HCT116 (cell line): ENCODE measurements around the gene IFIT1. TPM values are rescaled to one million over a fixed set of nuclear protein-coding genes. Genes with fewer than 3 reads are reported as not detected.

Experiments
- ATAC-seq: fragments of 200-7000 bp; cut with Tn5 transposase; 2 replicates; pipeline ENCODE4 v1.9.1; 2020; ENCODE audit warnings: mild to moderate bottlenecking, moderate library complexity
- BruUV-seq: library from RNA; stranded (reverse); fragments of 400-500 nt; replicated peaks from 2 replicates; lab custom pipeline; 2021; lab: Mats Ljungman, UMichigan
- CTCF ChIA-PET: fragments of 300-600 bp; sonication (Branson Sonifier 250); formaldehyde crosslinking; loops from one replicate; lab custom pipeline; 2021; ENCODE audit warnings: antibody characterized with exemption; lab: Charles Lee
- POLR2A ChIA-PET: fragments of 300-600, 350-600 bp; sonication (Branson Sonifier 250); formaldehyde crosslinking; loops from one replicate; lab custom pipeline; 2021; ENCODE audit warnings: antibody characterized with exemption; lab: Charles Lee
- RAD21 ChIA-PET, 2 experiments: fragments of 300-600 bp; sonication (Branson Sonifier 250); formaldehyde crosslinking; loops; one replicate each; lab custom pipeline; 2023; ENCODE audit warnings: low total read pairs in 2 of 2; ENCODE audit not compliant: uncharacterized antibody in 2 of 2, unreplicated experiment in 2 of 2, low non-redundant PET in 1 of 2; lab: Charles Lee
- DNase-seq: peaks from one replicate; pipeline ENCODE4 v3.0.0-alpha.2; 2010; ENCODE audit warnings: low read depth, low spot score
- H2AFZ ChIP-seq: fragments of 200-600 bp; shearing (Covaris generic), sonication (generic); 2 replicates; pipeline ENCODE4 v1.6.1; 2017; ENCODE audit warnings: low read depth, mixed run types, mixed read lengths, antibody characterized with exemption, low read length; ENCODE audit not compliant: poor library complexity, severe bottlenecking
- H3K27ac ChIP-seq: 2 replicates; pipeline ENCODE4 v1.5.1; 2012; ENCODE audit warnings: low read depth, low read length
- H3K27me3 ChIP-seq: fragments of 200-600 bp; sonication (generic); 2 replicates; pipeline ENCODE4 v1.6.1; 2016; ENCODE audit warnings: mixed run types, low read length, mixed read lengths; ENCODE audit not compliant: insufficient read depth
- H3K36me3 ChIP-seq, 2 experiments: fragments of 200-500 bp in 1 of 2; fragments of 200-600 bp in 1 of 2; sonication (Bioruptor generic) in 1 of 2; sonication (generic) in 1 of 2; 2 replicates each; pipeline versions ENCODE4 v1.5.1 to v1.6.1; 2014 to 2016; ENCODE audit warnings: low read length in 2 of 2, inconsistent platforms in 1 of 2, mixed read lengths in 1 of 2, mixed run types in 1 of 2; ENCODE audit not compliant: insufficient read depth in 2 of 2, control insufficient read depth in 1 of 2
- H3K4me1 ChIP-seq, 2 experiments: fragments of 200-600 bp in 1 of 2; sonication (generic) in 1 of 2; 2 replicates each; pipeline versions ENCODE4 v1.5.1 to v1.6.1; 2012 to 2017; ENCODE audit warnings: low read length in 2 of 2, inconsistent platforms in 1 of 2, mild to moderate bottlenecking in 1 of 2, mixed read lengths in 1 of 2, mixed run types in 1 of 2, moderate library complexity in 1 of 2; ENCODE audit not compliant: insufficient read depth in 2 of 2, control insufficient read depth in 1 of 2
- H3K4me2 ChIP-seq: fragments of 200-600 bp; sonication (generic); 2 replicates; pipeline ENCODE4 v1.6.1; 2017; ENCODE audit warnings: mixed run types, low read length, mixed read lengths
- H3K4me3 ChIP-seq, 2 experiments: fragments of 200-600 bp in 1 of 2; sonication (generic) in 1 of 2; replicated peaks in 1 of 2; 2 replicates each; pipeline ENCODE4 v1.5.1; 2011 to 2016; ENCODE audit warnings: low read length in 2 of 2, control low read depth in 1 of 2, low read depth in 1 of 2, mild to moderate bottlenecking in 1 of 2, mixed read lengths in 1 of 2, mixed run types in 1 of 2
- H3K79me2 ChIP-seq: fragments of 200-600 bp; sonication (generic); 2 replicates; pipeline ENCODE4 v1.6.1; 2017; ENCODE audit warnings: mild to moderate bottlenecking, mixed run types, low read length, moderate library complexity, mixed read lengths; ENCODE audit not compliant: insufficient read depth
- H3K9ac ChIP-seq: fragments of 200-600 bp; sonication (generic); 2 replicates; pipeline ENCODE4 v1.6.1; 2016; ENCODE audit warnings: low read length, mixed read lengths
- H3K9me2 ChIP-seq: fragments of 200-600 bp; sonication (generic), shearing (Covaris generic); 2 replicates; pipeline ENCODE4 v1.6.1; 2017; ENCODE audit warnings: mixed run types, mild to moderate bottlenecking, moderate library complexity; ENCODE audit not compliant: insufficient read depth
- H3K9me3 ChIP-seq, 2 experiments: fragments of 200-500 bp in 1 of 2; fragments of 200-600 bp in 1 of 2; sonication (Bioruptor generic) in 1 of 2; sonication (generic) in 1 of 2; 2 replicates each; pipeline ENCODE4 v1.6.1; 2014 to 2017; ENCODE audit warnings: low read length in 2 of 2, mixed read lengths in 2 of 2, inconsistent platforms in 1 of 2, low read depth in 1 of 2, mild to moderate bottlenecking in 1 of 2, mixed run types in 1 of 2, moderate library complexity in 1 of 2; ENCODE audit not compliant: control insufficient read depth in 1 of 2, insufficient read depth in 1 of 2
- H4K20me1 ChIP-seq: fragments of 200-600 bp; sonication (generic), shearing (Covaris generic); 2 replicates; pipeline ENCODE4 v1.6.1; 2017; ENCODE audit warnings: mixed run types, mild to moderate bottlenecking, moderate library complexity; ENCODE audit not compliant: insufficient read depth
- CBX3 ChIP-seq: IDR thresholded peaks from 2 replicates; pipeline ENCODE4 v1.6.1; 2012; ENCODE audit warnings: low read depth
- EZH2phosphoT487 ChIP-seq: fragments of 200-600 bp; IDR thresholded peaks from 2 replicates; pipeline ENCODE4 v1.6.1; 2018; ENCODE audit warnings: antibody characterized with exemption, borderline replicate concordance
- RAD21 ChIP-seq: IDR thresholded peaks from 2 replicates; pipeline ENCODE4 v1.6.1; 2012; ENCODE audit warnings: low read depth, mild to moderate bottlenecking
- SIN3A ChIP-seq: IDR thresholded peaks from 2 replicates; pipeline ENCODE4 v1.6.1; 2012; ENCODE audit warnings: low read depth
- SP1 ChIP-seq: IDR thresholded peaks from 2 replicates; pipeline ENCODE4 v1.6.1; 2012; ENCODE audit warnings: low read depth
- SRF ChIP-seq: IDR thresholded peaks from 2 replicates; pipeline ENCODE4 v1.6.1; 2012; ENCODE audit warnings: low read depth
- TCF7L2 ChIP-seq: IDR thresholded peaks from 2 replicates; pipeline ENCODE4 v1.7.0; 2011; ENCODE audit warnings: borderline replicate concordance, inconsistent platforms; ENCODE audit not compliant: insufficient read depth, insufficient read length; ENCODE audit errors: extremely low read depth
- intact Hi-C: fragments of 100-400 bp; cut with micrococcal nuclease; formaldehyde crosslinking; loops from 2 replicates; pipeline ENCODE4 v1.10.0; 2022
- total RNA-seq: library from RNA; stranded (reverse); gene quantifications from one replicate; pipeline ENCODE4 v1.2.1, GENCODE V29; 2021; ENCODE audit not compliant: unreplicated experiment
- TF ChIP-seq, protein P1 (sequence below): IDR thresholded peaks from 2 replicates; pipeline ENCODE4 v1.6.1; 2012; ENCODE audit warnings: low read depth
- TF ChIP-seq, protein P2 (sequence below): IDR thresholded peaks from 2 replicates; pipeline ENCODE4 v1.6.1; 2011; ENCODE audit warnings: mild to moderate bottlenecking, low read length, moderate library complexity; ENCODE audit not compliant: insufficient replicate concordance; ENCODE audit errors: extremely low read depth

IFIT1 gene
- total RNA-seq, 1 experiment from 2014 or later, result 3.6 TPM

DNA sequence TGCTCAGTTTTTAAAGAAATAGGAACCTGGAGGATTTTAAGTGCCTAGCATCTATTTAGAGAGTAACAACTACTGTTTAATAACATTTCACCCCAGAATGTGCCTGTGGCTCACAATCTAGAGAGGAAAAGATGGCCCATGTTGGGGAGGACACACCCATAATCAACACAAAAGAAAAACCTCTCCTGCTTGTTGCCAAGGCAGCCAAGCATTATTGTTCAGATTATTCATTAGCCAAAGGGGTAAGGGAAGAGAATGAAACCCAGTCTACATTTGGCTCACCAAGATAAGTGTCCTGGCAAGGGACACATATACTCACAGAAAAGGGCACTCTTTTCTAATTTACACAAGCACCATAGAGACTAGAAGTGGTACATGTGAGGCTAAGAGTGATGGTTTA is 32.3 kb upstream of the IFIT1 start:
- ATAC-seq (no peak), DNase-seq (no peak)
- Histone ChIP-seq H3K9ac (no peak overlapping the region), H3K36me3 (no peaks in the 10 kb centered on the region), H2AFZ (no peak overlapping the region), H3K4me2 (no peak overlapping the region), H3K27me3 (no peaks in the 10 kb centered on the region), H3K27ac (no peak overlapping the region), H3K4me1 (no peaks in the 10 kb centered on the region), H4K20me1 (no peaks in the 10 kb centered on the region), H3K4me3 (no peak overlapping the region), H3K9me3 (no peaks in the 10 kb centered on the region), H3K9me2 (no peaks in the 10 kb centered on the region), H3K79me2 (no peaks in the 10 kb centered on the region)
- RAD21 ChIA-PET, result no interaction called here
- no TSS peak for BruUV-seq
- CTCF ChIA-PET, result no interaction called here
- intact Hi-C loops, result no loop called here
- TF ChIP-seq SP1 (no peak), SIN3A (no peak), TCF7L2 (no peak), EZH2phosphoT487 (no peak), SRF (no peak), RAD21 (no peak), CBX3 (no peak)
- TF ChIP-seq, protein P1, sequence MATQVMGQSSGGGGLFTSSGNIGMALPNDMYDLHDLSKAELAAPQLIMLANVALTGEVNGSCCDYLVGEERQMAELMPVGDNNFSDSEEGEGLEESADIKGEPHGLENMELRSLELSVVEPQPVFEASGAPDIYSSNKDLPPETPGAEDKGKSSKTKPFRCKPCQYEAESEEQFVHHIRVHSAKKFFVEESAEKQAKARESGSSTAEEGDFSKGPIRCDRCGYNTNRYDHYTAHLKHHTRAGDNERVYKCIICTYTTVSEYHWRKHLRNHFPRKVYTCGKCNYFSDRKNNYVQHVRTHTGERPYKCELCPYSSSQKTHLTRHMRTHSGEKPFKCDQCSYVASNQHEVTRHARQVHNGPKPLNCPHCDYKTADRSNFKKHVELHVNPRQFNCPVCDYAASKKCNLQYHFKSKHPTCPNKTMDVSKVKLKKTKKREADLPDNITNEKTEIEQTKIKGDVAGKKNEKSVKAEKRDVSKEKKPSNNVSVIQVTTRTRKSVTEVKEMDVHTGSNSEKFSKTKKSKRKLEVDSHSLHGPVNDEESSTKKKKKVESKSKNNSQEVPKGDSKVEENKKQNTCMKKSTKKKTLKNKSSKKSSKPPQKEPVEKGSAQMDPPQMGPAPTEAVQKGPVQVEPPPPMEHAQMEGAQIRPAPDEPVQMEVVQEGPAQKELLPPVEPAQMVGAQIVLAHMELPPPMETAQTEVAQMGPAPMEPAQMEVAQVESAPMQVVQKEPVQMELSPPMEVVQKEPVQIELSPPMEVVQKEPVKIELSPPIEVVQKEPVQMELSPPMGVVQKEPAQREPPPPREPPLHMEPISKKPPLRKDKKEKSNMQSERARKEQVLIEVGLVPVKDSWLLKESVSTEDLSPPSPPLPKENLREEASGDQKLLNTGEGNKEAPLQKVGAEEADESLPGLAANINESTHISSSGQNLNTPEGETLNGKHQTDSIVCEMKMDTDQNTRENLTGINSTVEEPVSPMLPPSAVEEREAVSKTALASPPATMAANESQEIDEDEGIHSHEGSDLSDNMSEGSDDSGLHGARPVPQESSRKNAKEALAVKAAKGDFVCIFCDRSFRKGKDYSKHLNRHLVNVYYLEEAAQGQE, result no peak
- TF ChIP-seq, protein P2, sequence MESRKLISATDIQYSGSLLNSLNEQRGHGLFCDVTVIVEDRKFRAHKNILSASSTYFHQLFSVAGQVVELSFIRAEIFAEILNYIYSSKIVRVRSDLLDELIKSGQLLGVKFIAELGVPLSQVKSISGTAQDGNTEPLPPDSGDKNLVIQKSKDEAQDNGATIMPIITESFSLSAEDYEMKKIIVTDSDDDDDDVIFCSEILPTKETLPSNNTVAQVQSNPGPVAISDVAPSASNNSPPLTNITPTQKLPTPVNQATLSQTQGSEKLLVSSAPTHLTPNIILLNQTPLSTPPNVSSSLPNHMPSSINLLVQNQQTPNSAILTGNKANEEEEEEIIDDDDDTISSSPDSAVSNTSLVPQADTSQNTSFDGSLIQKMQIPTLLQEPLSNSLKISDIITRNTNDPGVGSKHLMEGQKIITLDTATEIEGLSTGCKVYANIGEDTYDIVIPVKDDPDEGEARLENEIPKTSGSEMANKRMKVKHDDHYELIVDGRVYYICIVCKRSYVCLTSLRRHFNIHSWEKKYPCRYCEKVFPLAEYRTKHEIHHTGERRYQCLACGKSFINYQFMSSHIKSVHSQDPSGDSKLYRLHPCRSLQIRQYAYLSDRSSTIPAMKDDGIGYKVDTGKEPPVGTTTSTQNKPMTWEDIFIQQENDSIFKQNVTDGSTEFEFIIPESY, result no peak
- TF ChIP-seq, all 23 proteins: peak for 0
- POLR2A ChIA-PET, result no interaction called here
